VCaP (cell line): Measurements from ENCODE around the gene RAP1B.
A peak's percentile ranks its signal among the peaks of the same experiment; 100 is the strongest.

Experiments used
- H3K27ac ChIP-seq: fragments of 450-650 bp; 2 replicates; pipeline ENCODE4 v1.5.1; 2017
- CTCF ChIP-seq: fragments of 450-650 bp; conservative IDR thresholded peaks from 2 replicates; pipeline ENCODE4 v1.5.1; 2017; ENCODE audit warnings: mild to moderate bottlenecking, moderate library complexity

RAP1B gene

GRCh38 chr12:68611806-68612160 lies 1.1 kb downstream of the RAP1B start:
- no peak for TF ChIP-seq CTCF

GRCh38 chr12:68612202-68612601 lies 1.5 kb downstream of the RAP1B start:
- H3K27ac ChIP-seq: peak overlapping the region; percentile 83
- no peak for TF ChIP-seq CTCF

More at GRCh38 chr12:68611806-68612160, 1.1 kb downstream of the RAP1B start:
- peak overlapping the region; percentile 83 for H3K27ac ChIP-seq

- TF ChIP-seq CTCF: no peak
- peak overlapping the region; percentile 83 for H3K27ac ChIP-seq
These were observed 2.0 kb downstream of the RAP1B start for GRCh38 chr12:68612697-68613096.

GRCh38 chr12:68613209-68613904 lies 2.7 kb downstream of the RAP1B start:
- H3K27ac ChIP-seq: peak overlapping the region; percentile 83
- no peak for TF ChIP-seq CTCF

GRCh38 chr12:68614105-68614679 lies 3.5 kb downstream of the RAP1B start:
- H3K27ac ChIP-seq: peak overlapping the region; percentile 83
- TF ChIP-seq CTCF: no peak

- peak overlapping the region; percentile 83; the same call in 1 of the 2 replicates for H3K27ac ChIP-seq
- no peak for TF ChIP-seq CTCF
These were observed 4.1 kb downstream of the RAP1B start for GRCh38 chr12:68614769-68615168.

- H3K27ac ChIP-seq: no peak overlapping the region
These were observed 6.6 kb downstream of the RAP1B start for GRCh38 chr12:68617160-68617926.

More at GRCh38 chr12:68617160-68617926, 6.6 kb downstream of the RAP1B start:
- no peak for TF ChIP-seq CTCF
